KMS-11 (cell line): ENCODE results near the gene TENM4.

Experiments
- H2AFZ ChIP-seq: fragments of 200-600 bp; sonication (generic); 2 replicates; pipeline ENCODE4 v1.6.1; 2016; ENCODE audit warnings: antibody characterized with exemption, mixed run types, low read depth
- H3K27ac ChIP-seq: fragments of 200-600 bp; sonication (generic); 2 replicates; pipeline ENCODE4 v1.6.1; 2016; ENCODE audit warnings: mild to moderate bottlenecking, mixed run types
- H3K27me3 ChIP-seq: fragments of 200-600 bp; sonication (generic); 2 replicates; pipeline ENCODE4 v1.6.1; 2017; ENCODE audit warnings: mild to moderate bottlenecking, low read depth, mixed run types, moderate library complexity; ENCODE audit not compliant: insufficient read depth
- H3K36me3 ChIP-seq: fragments of 200-600 bp; sonication (generic); 2 replicates; pipeline ENCODE4 v1.6.1; 2017; ENCODE audit warnings: mild to moderate bottlenecking, mixed run types; ENCODE audit not compliant: insufficient read depth
- H3K4me1 ChIP-seq: fragments of 200-600 bp; sonication (generic); 2 replicates; pipeline ENCODE4 v1.6.1; 2016; ENCODE audit warnings: mild to moderate bottlenecking, low read depth, mixed run types; ENCODE audit not compliant: poor library complexity, severe bottlenecking
- H3K4me2 ChIP-seq: fragments of 200-600 bp; sonication (generic); 2 replicates; pipeline ENCODE4 v1.7.0; 2016; ENCODE audit warnings: mild to moderate bottlenecking, mixed run types
- H3K4me3 ChIP-seq: fragments of 200-600 bp; sonication (generic); IDR thresholded peaks from 2 replicates; pipeline ENCODE4 v1.6.1; 2017; ENCODE audit warnings: low read depth, low read length, mixed read lengths; ENCODE audit not compliant: insufficient read depth
- H3K79me2 ChIP-seq: fragments of 200-600 bp; sonication (generic); 2 replicates; pipeline ENCODE4 v1.6.1; 2016; ENCODE audit warnings: low read depth, mixed run types; ENCODE audit not compliant: insufficient read depth
- H3K9ac ChIP-seq: fragments of 200-600 bp; sonication (generic); 2 replicates; pipeline ENCODE4 v1.6.1; 2016; ENCODE audit warnings: mild to moderate bottlenecking, mixed run types
- H4K20me1 ChIP-seq: fragments of 200-600 bp; sonication (generic); 2 replicates; pipeline ENCODE4 v1.6.1; 2016; ENCODE audit warnings: mild to moderate bottlenecking, mixed run types; ENCODE audit not compliant: insufficient read depth
- TF ChIP-seq, protein P1 (sequence below): fragments of 200-600 bp; sonication (generic); conservative IDR thresholded peaks from 2 replicates; pipeline ENCODE4 v1.6.1; 2017; ENCODE audit warnings: low read depth, mild to moderate bottlenecking, antibody characterized with exemption, low read length, moderate library complexity, mixed read lengths

TENM4 gene

DNA sequence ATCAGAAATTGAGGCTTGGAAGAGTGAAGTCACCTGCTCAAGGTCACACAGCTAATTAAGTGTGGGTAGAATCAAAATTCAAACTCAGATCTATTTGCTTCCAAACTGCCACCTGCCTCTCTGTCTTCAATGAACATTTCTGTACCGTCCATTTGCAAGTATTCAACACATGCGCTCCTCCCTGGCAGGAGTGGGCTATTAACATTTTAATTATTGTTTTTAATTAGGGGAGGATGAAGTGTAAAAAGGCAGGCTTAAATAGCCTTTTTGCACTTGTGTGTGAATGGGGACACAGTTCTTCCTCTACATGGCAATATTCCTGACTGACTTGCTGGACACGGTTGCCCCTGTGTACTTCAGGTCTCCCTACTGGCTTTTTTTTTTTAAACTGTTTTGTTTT is 751.7 kb downstream of the TENM4 start:
- no peak overlapping the region for H3K4me3 ChIP-seq
- H3K27ac ChIP-seq, result no peak overlapping the region
- no peaks in the 10 kb centered on the region for H3K27me3 ChIP-seq
- TF ChIP-seq, protein P1, sequence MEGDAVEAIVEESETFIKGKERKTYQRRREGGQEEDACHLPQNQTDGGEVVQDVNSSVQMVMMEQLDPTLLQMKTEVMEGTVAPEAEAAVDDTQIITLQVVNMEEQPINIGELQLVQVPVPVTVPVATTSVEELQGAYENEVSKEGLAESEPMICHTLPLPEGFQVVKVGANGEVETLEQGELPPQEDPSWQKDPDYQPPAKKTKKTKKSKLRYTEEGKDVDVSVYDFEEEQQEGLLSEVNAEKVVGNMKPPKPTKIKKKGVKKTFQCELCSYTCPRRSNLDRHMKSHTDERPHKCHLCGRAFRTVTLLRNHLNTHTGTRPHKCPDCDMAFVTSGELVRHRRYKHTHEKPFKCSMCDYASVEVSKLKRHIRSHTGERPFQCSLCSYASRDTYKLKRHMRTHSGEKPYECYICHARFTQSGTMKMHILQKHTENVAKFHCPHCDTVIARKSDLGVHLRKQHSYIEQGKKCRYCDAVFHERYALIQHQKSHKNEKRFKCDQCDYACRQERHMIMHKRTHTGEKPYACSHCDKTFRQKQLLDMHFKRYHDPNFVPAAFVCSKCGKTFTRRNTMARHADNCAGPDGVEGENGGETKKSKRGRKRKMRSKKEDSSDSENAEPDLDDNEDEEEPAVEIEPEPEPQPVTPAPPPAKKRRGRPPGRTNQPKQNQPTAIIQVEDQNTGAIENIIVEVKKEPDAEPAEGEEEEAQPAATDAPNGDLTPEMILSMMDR, result no peak
- H3K36me3 ChIP-seq, result no peaks in the 10 kb centered on the region
- no peaks in the 10 kb centered on the region for H4K20me1 ChIP-seq
- no peak overlapping the region for H3K4me2 ChIP-seq
- no peaks in the 10 kb centered on the region for H3K79me2 ChIP-seq
- H3K9ac ChIP-seq, result no peak overlapping the region
- H3K4me1 ChIP-seq, result no peaks in the 10 kb centered on the region
- no peak overlapping the region for H2AFZ ChIP-seq

DNA sequence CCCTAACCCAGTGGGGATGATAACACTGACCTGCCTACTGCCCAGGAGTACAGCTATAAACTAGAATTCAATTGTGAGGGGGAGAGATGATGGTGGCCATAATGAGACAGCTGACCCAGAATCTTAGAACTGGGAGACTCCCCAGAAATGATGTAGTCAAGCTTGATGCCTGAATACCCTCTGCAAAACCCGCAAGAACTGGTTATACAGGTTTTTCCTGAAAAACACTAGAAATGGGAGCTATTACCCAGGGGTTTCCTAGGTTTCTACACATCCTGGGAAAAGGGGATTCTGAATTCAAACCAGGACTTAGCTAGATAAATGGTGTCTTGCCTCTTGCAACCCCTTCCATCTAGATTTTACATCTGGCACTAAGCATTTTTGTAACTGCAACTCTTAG is 752.4 kb downstream of the TENM4 start:
- Histone ChIP-seq H3K4me2 (no peak overlapping the region), H3K79me2 (no peaks in the 10 kb centered on the region), H3K9ac (no peak overlapping the region), H4K20me1 (no peaks in the 10 kb centered on the region), H3K27me3 (no peaks in the 10 kb centered on the region), H3K4me3 (no peak overlapping the region), H3K4me1 (no peaks in the 10 kb centered on the region), H3K36me3 (no peaks in the 10 kb centered on the region), H2AFZ (no peak overlapping the region), H3K27ac (no peak overlapping the region)
- TF ChIP-seq, protein P1, result no peak

DNA sequence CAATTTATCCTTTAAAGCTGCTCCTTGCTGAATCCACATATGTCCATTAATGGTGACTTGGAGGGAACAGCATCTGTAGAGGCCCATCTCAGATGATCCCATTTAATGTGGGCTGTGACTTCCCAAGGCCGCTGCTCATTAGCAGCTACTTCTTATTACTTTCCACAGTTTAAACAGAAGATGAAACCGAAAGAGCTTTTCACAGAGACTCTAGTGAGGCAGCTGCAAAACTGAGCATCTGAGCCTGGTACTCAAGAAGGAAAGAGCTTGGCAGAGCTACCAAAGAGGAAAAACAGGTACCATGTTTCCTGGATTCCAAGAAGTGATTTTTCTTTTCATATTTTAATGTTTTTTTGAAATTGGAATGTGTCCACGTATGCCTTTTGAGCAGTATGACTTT is 755.7 kb downstream of the TENM4 start:
- no peaks in the 10 kb centered on the region for H3K36me3 ChIP-seq
- H3K27me3 ChIP-seq, result no peaks in the 10 kb centered on the region
- no peak overlapping the region for H3K4me3 ChIP-seq
- no peaks in the 10 kb centered on the region for H4K20me1 ChIP-seq
- TF ChIP-seq, protein P1, result no peak
- H3K4me2 ChIP-seq, result no peak overlapping the region
- no peaks in the 10 kb centered on the region for H3K79me2 ChIP-seq
- no peak overlapping the region for H2AFZ ChIP-seq
- H3K4me1 ChIP-seq, result no peaks in the 10 kb centered on the region
- no peak overlapping the region for H3K27ac ChIP-seq
- H3K9ac ChIP-seq, result no peak overlapping the region

DNA sequence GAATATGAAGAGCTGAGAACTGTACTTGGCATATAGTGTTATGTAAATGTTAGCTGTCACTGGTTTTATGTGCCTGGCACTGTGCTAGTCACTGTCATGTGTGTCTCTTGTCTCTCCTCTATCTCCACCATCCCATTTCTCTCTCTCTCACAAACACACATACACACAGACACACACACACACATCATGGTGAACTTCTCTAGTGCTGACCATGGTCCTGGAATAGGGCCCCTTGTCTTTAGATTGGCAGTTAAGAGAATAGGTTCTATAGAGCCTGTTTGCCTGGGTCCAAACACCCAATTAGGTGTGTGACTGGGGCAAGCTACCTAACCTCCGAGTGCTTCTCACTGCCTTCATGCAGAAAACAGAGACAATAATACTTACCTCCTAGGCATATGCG is 756.5 kb downstream of the TENM4 start:
- Histone ChIP-seq H3K4me3 (no peak overlapping the region), H3K4me1 (no peaks in the 10 kb centered on the region), H4K20me1 (no peaks in the 10 kb centered on the region), H3K27me3 (no peaks in the 10 kb centered on the region), H3K4me2 (no peak overlapping the region), H3K9ac (no peak overlapping the region), H3K79me2 (no peaks in the 10 kb centered on the region), H3K27ac (no peak overlapping the region), H3K36me3 (no peaks in the 10 kb centered on the region), H2AFZ (no peak overlapping the region)
- TF ChIP-seq, protein P1, result no peak

DNA sequence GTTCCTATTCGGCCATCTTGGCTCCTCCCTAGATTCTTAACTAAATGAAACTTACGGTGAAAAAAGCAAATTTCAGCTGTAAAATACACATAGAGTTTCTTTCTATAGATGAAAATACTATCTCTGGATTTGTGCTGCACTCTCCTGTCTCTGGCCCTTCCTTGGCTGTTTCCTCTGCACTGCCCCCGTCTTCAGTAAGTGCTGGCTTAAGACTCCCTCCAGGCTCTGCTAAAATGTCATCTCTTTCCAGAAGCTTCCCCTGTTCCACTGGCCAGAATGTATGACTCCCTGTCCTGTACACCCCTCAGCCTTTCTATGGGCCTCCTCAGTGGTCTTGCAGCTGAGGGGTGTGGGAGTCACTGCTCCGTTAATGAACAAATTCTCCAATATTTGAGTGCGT is 757.1 kb downstream of the TENM4 start:
- Histone ChIP-seq H3K27ac (no peak overlapping the region), H2AFZ (no peak overlapping the region), H3K9ac (no peak overlapping the region), H3K4me2 (no peak overlapping the region), H4K20me1 (no peaks in the 10 kb centered on the region), H3K27me3 (no peaks in the 10 kb centered on the region), H3K4me1 (no peaks in the 10 kb centered on the region), H3K79me2 (no peaks in the 10 kb centered on the region), H3K36me3 (no peaks in the 10 kb centered on the region), H3K4me3 (no peak overlapping the region)
- TF ChIP-seq, protein P1, result no peak
